CD4-positive, alpha-beta T cell treated with Interferon gamma for 1 hour (primary cell): Measurements from ENCODE around the gene NEUROD4.

ENCODE experiments used
- DNase-seq: peaks from one replicate; pipeline ENCODE4 v3.0.0-alpha.2; 2020

Gene NEUROD4

GRCh38 chr12:54998958-54999510 is 20.7 kb upstream of the NEUROD4 start:
- no peak for DNase-seq

DNA sequence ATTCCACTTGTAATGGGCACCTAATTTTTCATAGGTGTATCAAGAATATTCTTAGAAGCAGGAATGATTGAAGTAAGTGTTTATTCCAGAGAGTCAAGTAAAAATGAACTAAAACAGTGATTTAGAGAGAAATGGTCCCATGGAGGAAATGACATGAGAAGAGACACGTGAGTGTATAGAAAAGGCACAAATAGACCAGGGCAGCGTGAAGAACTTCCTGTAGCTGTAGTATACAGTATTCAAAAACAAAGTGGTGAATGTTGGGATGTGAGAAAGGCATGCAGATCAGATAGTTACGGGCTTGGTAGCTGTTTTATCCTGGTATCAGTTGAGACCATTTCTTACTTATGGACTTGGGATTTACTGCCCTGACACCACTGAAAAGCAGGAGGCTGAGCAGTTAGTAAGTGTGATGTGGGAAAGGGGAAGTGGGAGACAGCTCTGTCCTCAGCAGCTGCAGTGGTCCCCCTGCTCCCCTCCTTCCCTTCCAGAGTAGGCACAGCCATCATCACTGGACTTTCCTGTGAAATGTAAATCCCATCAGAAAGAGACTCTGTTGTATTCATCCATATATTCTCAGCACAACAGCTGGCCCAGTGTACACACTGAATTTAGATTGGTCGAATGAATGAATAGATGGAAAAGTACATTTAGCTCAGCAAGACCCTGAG is 18.4 kb upstream of the NEUROD4 start:
- no peak for DNase-seq

- DNase-seq = no peak
Measured at GRCh38 chr12:55002355-55002754, 17.4 kb upstream of the NEUROD4 start.

DNA sequence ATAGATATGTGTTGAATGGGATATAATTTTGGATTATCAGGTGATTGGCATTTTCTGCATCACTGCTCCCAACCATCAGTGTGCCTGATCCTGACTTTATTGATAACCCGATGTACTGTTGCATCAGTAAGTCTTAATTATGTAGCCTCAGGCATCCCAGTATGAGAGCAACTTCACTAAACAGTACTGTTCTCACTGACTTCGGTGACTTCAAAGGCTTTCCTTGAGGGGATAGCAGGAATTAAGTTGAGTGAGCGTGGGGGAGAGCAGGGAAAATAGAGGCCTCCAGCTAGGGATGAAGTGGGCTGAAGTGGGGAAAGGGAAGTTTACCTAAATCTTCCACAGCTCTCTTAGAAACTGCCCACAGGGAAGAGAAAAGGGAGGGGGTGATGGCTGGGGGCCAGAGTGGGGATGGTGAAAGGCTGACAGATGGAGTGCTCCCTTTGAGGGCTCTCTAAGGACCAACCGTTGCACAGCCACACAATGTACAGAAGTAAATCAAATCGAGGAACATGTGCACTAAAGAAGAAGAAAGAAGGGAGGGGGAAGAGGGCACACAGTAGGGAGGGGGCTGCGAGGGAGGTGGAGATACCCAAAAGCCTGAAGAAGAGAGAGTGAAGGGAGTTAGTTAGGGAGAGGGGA is 10.7 kb upstream of the NEUROD4 start:
- no peak for DNase-seq

GRCh38 chr12:55017416-55017925 is 2.3 kb upstream of the NEUROD4 start:
- no peak for DNase-seq

- no peak for DNase-seq
Measured at GRCh38 chr12:55024575-55024974, 4.8 kb downstream of the NEUROD4 start.

DNA sequence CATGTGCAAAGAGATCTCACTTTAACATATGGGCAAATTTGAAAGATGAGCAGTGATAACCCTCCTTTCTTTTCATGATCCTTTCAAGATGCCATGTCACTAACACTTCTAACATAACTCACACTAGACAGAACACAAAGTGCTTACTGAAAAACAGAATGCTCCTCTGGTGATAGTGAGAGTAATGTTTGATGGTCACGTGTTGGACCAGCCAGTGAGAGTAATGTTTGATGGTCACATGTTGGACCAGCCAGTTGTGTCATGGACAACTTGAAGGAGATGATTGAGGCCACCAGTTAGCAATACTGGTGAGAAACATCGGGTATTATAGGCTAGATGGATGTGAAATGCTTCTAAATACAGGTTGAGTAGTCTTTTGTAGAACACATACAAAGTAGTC is 5.7 kb downstream of the NEUROD4 start:
- no peak for DNase-seq

DNA sequence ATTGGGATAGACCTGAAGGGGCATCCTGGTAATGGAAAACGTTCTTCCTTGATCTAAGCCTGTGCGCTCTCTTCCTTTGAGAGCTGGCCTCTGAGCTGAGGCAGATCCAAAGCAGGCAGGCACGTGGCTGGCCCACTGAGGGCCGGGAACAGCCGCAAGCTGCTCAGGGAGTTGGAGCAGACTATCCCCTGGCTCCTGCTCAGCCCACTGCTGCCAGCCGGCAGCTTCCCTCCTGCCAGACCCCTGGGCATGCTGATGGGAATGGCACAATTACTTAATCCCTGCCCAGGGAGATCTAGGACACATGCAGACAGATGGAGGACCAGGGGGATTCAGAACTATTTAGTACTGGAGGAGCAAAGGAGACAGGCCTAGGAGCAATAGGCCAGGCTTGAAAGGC is 14.4 kb downstream of the NEUROD4 start:
- no peak for DNase-seq

DNA sequence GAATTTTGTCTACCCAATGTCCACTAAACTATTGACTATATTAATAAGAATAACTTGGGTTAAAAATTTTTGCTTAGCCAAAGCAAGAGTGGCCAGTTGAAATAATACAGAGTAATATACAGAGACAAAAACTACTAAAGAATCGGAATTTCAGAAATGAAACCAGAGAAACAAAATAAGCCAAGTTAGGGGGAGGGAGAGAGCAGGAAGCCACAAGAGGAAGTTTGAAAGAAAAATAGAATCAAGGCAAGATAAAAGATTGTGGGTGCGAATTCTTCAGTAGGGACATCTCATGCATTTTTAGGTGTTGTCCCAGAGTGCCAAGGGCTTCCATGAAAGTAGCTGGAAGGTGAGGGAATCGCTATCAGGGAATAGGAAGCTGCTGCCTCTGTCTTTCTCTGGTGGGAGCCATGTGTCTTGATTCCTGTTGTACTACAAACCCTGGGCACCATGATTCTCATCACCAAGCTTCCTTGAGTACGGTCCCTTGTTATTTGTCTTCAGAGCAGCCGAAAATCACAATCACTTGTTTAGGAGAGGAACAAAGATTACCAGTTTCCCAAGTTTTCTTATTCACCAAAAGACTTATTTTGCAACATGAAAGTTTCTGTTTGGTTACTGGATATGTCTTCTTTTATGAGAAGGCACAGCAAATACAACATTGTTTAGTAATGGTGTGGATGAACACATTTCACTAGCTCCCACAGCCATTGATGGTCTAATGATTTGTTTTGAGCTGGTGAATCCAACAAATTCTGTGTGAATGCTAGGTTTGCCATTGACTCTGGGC is 16.7 kb downstream of the NEUROD4 start:
- no peak for DNase-seq

GRCh38 chr12:55037351-55037987 is 17.7 kb downstream of the NEUROD4 start:
- no peak for DNase-seq

DNA sequence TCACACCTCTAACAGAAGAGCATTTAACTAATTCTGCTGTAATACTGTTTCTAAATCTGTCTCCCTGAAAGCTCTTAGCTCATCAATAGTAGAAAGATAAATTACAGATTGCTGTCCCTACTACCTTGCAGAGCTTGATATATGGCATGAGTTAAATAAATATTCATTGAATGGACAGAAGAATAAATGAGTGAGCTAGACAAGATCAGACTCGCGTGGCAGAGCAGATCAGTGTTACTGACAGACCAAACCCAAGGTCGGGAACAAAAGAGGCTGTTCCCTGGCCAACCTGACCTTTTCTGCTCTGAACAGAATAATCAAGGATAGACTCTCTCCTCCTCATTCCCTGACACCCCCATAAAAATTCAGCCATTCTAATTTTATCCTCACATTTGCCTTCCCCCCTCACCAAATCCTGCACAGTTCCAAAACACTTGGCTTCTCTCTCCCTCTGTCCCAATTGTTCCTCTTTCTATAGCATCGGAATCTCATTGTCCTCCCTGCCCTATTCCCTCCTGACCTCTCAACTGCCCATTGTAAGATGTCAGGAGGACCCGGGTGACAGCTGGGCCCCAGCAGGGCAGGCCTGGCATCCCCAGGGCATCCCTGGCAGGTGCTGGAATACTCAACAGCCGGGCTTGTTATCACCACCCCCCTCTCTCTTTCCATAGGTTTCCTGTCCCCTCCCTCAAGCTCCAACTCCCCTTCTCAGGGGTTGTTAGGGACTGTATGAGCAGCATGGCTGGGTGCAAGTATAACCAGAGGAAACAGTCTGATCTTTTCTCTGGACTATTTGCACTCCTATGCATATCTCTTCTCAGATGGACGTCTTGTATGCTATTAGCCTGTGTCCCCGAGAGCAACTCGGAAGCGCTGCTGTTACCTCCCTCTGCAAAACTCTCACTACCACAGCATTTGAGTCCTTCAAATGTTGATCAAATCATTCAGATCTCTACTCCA is 19.9 kb downstream of the NEUROD4 start:
- no peak for DNase-seq

DNA sequence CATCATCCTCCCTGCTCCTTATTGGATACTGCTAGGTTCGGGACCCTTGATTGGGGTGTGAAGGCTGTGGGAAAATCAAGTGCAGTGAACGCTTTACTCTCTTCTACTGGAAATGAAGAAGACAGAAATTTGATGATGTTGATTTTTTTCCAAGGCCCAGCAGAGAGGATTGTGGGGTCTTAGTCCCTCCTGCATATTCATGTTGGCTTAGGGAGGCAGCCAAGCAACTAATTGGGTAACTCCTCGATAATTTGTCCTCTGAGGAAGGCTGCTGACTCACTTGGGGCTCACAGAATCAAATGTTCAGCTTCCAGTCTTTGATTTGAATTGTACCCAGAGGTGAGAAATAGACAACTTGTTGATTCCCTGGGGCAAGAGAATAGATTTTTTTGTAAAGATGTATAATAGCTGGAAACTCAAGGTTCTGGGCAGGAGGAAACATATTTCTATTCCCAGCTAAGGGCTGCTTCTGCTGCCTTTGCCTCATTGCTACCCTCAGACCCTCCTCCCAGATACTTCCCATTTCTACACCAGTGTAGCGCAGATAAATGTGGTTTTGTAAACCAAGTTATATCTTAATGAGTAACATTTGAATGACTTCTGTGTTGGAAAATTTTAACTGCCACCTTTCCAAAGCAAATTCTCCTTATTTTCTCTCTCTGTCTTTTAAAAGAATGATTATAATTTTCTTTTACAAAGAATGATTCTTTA is 21.7 kb downstream of the NEUROD4 start:
- no peak for DNase-seq

DNA sequence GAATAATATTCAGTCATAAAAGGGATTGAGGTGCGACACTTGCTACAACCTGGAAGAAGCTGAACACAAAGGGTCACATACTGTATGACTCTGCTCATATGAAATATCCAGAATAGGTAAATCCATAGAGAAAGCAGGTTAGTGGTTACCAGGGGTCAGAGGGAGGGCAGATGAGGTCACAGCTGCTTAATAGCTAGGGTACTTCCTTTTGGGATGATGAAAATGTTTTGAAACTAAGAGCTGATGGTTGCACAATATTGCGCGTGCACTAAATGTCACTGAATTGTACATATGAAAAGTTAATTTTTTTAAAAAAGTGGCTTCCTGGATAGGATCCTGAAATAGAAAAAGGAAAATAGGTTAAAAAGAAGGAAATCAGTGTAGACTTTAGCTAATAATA is 23.8 kb downstream of the NEUROD4 start:
- peak; percentile 37 for DNase-seq

- no peak for DNase-seq
Measured at GRCh38 chr12:55044135-55044534, 24.4 kb downstream of the NEUROD4 start.

- no peak for DNase-seq
Measured at GRCh38 chr12:55049676-55050075, 29.9 kb downstream of the NEUROD4 start.

GRCh38 chr12:55051197-55051947 is 31.6 kb downstream of the NEUROD4 start:
- no peak for DNase-seq

DNA sequence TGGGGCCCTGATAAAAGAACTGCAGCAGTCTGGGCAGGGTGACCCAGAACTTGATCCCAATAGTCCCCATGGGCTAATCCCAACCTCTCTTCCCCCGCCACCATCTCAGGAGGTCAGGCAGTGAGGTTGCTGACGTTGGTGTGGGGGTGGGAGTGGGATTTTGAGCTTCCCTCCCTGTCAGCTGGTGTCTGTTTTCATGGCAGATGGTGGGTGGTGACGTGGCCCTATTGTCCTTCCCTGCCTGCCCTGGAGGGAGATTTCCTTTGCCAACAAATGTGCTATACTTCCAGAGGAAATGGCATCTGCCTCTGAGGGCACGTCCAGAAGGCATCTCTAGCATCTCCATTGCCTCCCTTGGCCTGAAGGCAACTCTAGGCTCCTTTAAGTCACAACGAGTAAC is 37.7 kb downstream of the NEUROD4 start:
- DNase-seq = no peak

- DNase-seq = no peak
Measured at GRCh38 chr12:55058082-55058481, 38.3 kb downstream of the NEUROD4 start.

- DNase-seq = no peak
Measured at GRCh38 chr12:55058776-55059175, 39.0 kb downstream of the NEUROD4 start.

GRCh38 chr12:55060470-55060869 is 40.7 kb downstream of the NEUROD4 start:
- no peak for DNase-seq
